Neural progenitor cell (in vitro differentiated cells): ENCODE measurements around the gene ABTB2.

Experiments used
- CTCF ChIP-seq: fragments of 200-600 bp; sonication (generic); IDR thresholded peaks from 2 replicates; pipeline ENCODE4 v1.5.1; 2017; ENCODE audit warnings: antibody characterized with exemption, mild to moderate bottlenecking
- EZH2 ChIP-seq: fragments of 200-600 bp; sonication (generic); IDR thresholded peaks from 2 replicates; pipeline ENCODE4 v1.6.1; 2017; ENCODE audit warnings: antibody characterized with exemption, mild to moderate bottlenecking, moderate library complexity
- EZH2phosphoT487 ChIP-seq: fragments of 200-600 bp; sonication (generic); IDR thresholded peaks from 2 replicates; pipeline ENCODE4 v1.6.1; 2017; ENCODE audit warnings: antibody characterized with exemption

GRCh38 chr11:34183848-34184391 lies 173.9 kb downstream of the ABTB2 start:
- no peak for TF ChIP-seq CTCF
- TF ChIP-seq EZH2, result no peak
- TF ChIP-seq EZH2phosphoT487, result no peak
